ENCODE data around the gene LOXL3.

The LOXL3 gene

GRCh38 chr2:74553892-74554819, at the start of gene LOXL3, which contains the start of gene DOK1:
Gene LOXL3, minus strand, starts transcription at chr2:74553942. Its CDS starts 1,308 bp downstream, at chr2:74552634.
Gene DOK1, plus strand, starts transcription at chr2:74554720. Its CDS starts 35 bp downstream, at chr2:74554755.
- Histone ChIP-seq H3K4me1 (ENCODE audit: insufficient read depth, insufficient read length) (peaks cover 7% of the 10 kb centered on the region), H3K27me3 (ENCODE audit: insufficient read depth, insufficient read length) (peaks cover 46% of the 10 kb centered on the region), H3K9ac (ENCODE audit: insufficient read length, low read depth) (peak within 1 kb of the TSS; percentile 76), H3K36me3 (ENCODE audit: insufficient read depth, insufficient read length, low read length) (peaks cover 15% of the 10 kb centered on the region), H3K9me3 (ENCODE audit: insufficient read depth, low read length) (no peaks in the 10 kb centered on the region), H3K4me3 (ENCODE audit: insufficient read length, low read depth) (peak within 1 kb of the TSS; percentile 82)
- DNase-seq (ENCODE audit: low read depth, low spot score), result peak; percentile 73
- TF ChIP-seq SUZ12 (IDR thresholded peaks at IDR 0.05; ENCODE audit: extremely low read depth, insufficient read depth, insufficient read length) (no peak), YY1 (IDR thresholded peaks at IDR 0.05; ENCODE audit: insufficient read depth, insufficient read length) (no peak), ZNF274 (IDR thresholded peaks at IDR 0.05; ENCODE audit: low read depth, low read length) (no peak)

GRCh38 chr2:74602586-74603281, 49.0 kb upstream of the LOXL3 start:
- H3K4me1 ChIP-seq (ENCODE audit: insufficient read depth, insufficient read length), result no peaks in the 10 kb centered on the region
- TF ChIP-seq ZNF274 (IDR thresholded peaks at IDR 0.05; ENCODE audit: low read depth, low read length), result no peak
- no peak for TF ChIP-seq SUZ12 (IDR thresholded peaks at IDR 0.05; ENCODE audit: extremely low read depth, insufficient read depth, insufficient read length)
- no peak for TF ChIP-seq YY1 (IDR thresholded peaks at IDR 0.05; ENCODE audit: insufficient read depth, insufficient read length)
- no peak overlapping the region for H3K9ac ChIP-seq (ENCODE audit: insufficient read length, low read depth)
- H3K4me3 ChIP-seq (ENCODE audit: insufficient read length, low read depth), result no peak overlapping the region
- no peaks in the 10 kb centered on the region for H3K9me3 ChIP-seq (ENCODE audit: insufficient read depth, low read length)
- DNase-seq (ENCODE audit: low read depth, low spot score), result no peak
- H3K27me3 ChIP-seq (ENCODE audit: insufficient read depth, insufficient read length), result no peaks in the 10 kb centered on the region
- H3K36me3 ChIP-seq (ENCODE audit: insufficient read depth, insufficient read length, low read length), result no peaks in the 10 kb centered on the region

- Histone ChIP-seq H3K27me3 (ENCODE audit: insufficient read depth, insufficient read length) (no peaks in the 10 kb centered on the region), H3K4me1 (ENCODE audit: insufficient read depth, insufficient read length) (no peaks in the 10 kb centered on the region), H3K4me3 (ENCODE audit: insufficient read length, low read depth) (no peak overlapping the region), H3K9me3 (ENCODE audit: insufficient read depth, low read length) (no peaks in the 10 kb centered on the region), H3K36me3 (ENCODE audit: insufficient read depth, insufficient read length, low read length) (no peaks in the 10 kb centered on the region), H3K9ac (ENCODE audit: insufficient read length, low read depth) (no peak overlapping the region)
- no peak for TF ChIP-seq YY1 (IDR thresholded peaks at IDR 0.05; ENCODE audit: insufficient read depth, insufficient read length)
- TF ChIP-seq SUZ12 (IDR thresholded peaks at IDR 0.05; ENCODE audit: extremely low read depth, insufficient read depth, insufficient read length), result no peak
- TF ChIP-seq ZNF274 (IDR thresholded peaks at IDR 0.05; ENCODE audit: low read depth, low read length), result no peak
- DNase-seq (ENCODE audit: low read depth, low spot score), result no peak
These were observed 45.9 kb upstream of the LOXL3 start for GRCh38 chr2:74599676-74600075.

GRCh38 chr2:74597410-74597809, 43.7 kb upstream of the LOXL3 start:
- no peaks in the 10 kb centered on the region for H3K9me3 ChIP-seq (ENCODE audit: insufficient read depth, low read length)
- no peaks in the 10 kb centered on the region for H3K36me3 ChIP-seq (ENCODE audit: insufficient read depth, insufficient read length, low read length)
- no peak for DNase-seq (ENCODE audit: low read depth, low spot score)
- H3K4me3 ChIP-seq (ENCODE audit: insufficient read length, low read depth), result no peak overlapping the region
- H3K9ac ChIP-seq (ENCODE audit: insufficient read length, low read depth), result no peak overlapping the region
- no peaks in the 10 kb centered on the region for H3K4me1 ChIP-seq (ENCODE audit: insufficient read depth, insufficient read length)
- H3K27me3 ChIP-seq (ENCODE audit: insufficient read depth, insufficient read length), result no peaks in the 10 kb centered on the region
- TF ChIP-seq ZNF274 (IDR thresholded peaks at IDR 0.05; ENCODE audit: low read depth, low read length), result no peak
- TF ChIP-seq YY1 (IDR thresholded peaks at IDR 0.05; ENCODE audit: insufficient read depth, insufficient read length), result no peak
- TF ChIP-seq SUZ12 (IDR thresholded peaks at IDR 0.05; ENCODE audit: extremely low read depth, insufficient read depth, insufficient read length), result no peak

GRCh38 chr2:74596584-74596983, 42.8 kb upstream of the LOXL3 start:
- TF ChIP-seq ZNF274 (IDR thresholded peaks at IDR 0.05; ENCODE audit: low read depth, low read length) (no peak), YY1 (IDR thresholded peaks at IDR 0.05; ENCODE audit: insufficient read depth, insufficient read length) (no peak), SUZ12 (IDR thresholded peaks at IDR 0.05; ENCODE audit: extremely low read depth, insufficient read depth, insufficient read length) (no peak)
- Histone ChIP-seq H3K9me3 (ENCODE audit: insufficient read depth, low read length) (no peaks in the 10 kb centered on the region), H3K27me3 (ENCODE audit: insufficient read depth, insufficient read length) (no peaks in the 10 kb centered on the region), H3K4me3 (ENCODE audit: insufficient read length, low read depth) (no peak overlapping the region), H3K36me3 (ENCODE audit: insufficient read depth, insufficient read length, low read length) (no peaks in the 10 kb centered on the region), H3K9ac (ENCODE audit: insufficient read length, low read depth) (no peak overlapping the region), H3K4me1 (ENCODE audit: insufficient read depth, insufficient read length) (no peaks in the 10 kb centered on the region)
- no peak for DNase-seq (ENCODE audit: low read depth, low spot score)

GRCh38 chr2:74593826-74594772, 40.4 kb upstream of the LOXL3 start:
- Histone ChIP-seq H3K4me1 (ENCODE audit: insufficient read depth, insufficient read length) (no peaks in the 10 kb centered on the region), H3K27me3 (ENCODE audit: insufficient read depth, insufficient read length) (no peaks in the 10 kb centered on the region), H3K9ac (ENCODE audit: insufficient read length, low read depth) (no peak overlapping the region), H3K4me3 (ENCODE audit: insufficient read length, low read depth) (no peak overlapping the region), H3K9me3 (ENCODE audit: insufficient read depth, low read length) (no peaks in the 10 kb centered on the region), H3K36me3 (ENCODE audit: insufficient read depth, insufficient read length, low read length) (no peaks in the 10 kb centered on the region)
- no peak for DNase-seq (ENCODE audit: low read depth, low spot score)
- TF ChIP-seq ZNF274 (IDR thresholded peaks at IDR 0.05; ENCODE audit: low read depth, low read length) (no peak), SUZ12 (IDR thresholded peaks at IDR 0.05; ENCODE audit: extremely low read depth, insufficient read depth, insufficient read length) (no peak), YY1 (IDR thresholded peaks at IDR 0.05; ENCODE audit: insufficient read depth, insufficient read length) (no peak)

Data from NT2/D1 (cell line).